Nephron (organoid): ENCODE measurements around the gene AIFM2.
A peak's percentile ranks its signal among the peaks of the same experiment; 100 is the strongest.
"Not testable (repeated sequence)": the region's sequence is repeated elsewhere in the genome, so short reads cannot be mapped to it uniquely, and the experiment has no call there.

Experiments used
- H3K27ac Mint-ChIP-seq, 3 experiments: 2 replicates each; pipeline ENCODE4 v1.8.0; 2020; ENCODE audit warnings: mixed read lengths in 3 of 3, mild to moderate bottlenecking in 2 of 3, moderate library complexity in 1 of 3
- H3K27me3 Mint-ChIP-seq: 2 replicates; pipeline ENCODE4 v1.8.0; 2021; ENCODE audit warnings: low read depth, mild to moderate bottlenecking, moderate library complexity, mixed read lengths
- H3K36me3 Mint-ChIP-seq: 2 replicates; pipeline ENCODE4 v1.8.0; 2020; ENCODE audit warnings: low read depth, mixed read lengths
- H3K4me1 Mint-ChIP-seq: 2 replicates; pipeline ENCODE4 v1.8.0; 2020; ENCODE audit warnings: mixed read lengths
- H3K4me3 Mint-ChIP-seq, 3 experiments: 2 replicates each; pipeline ENCODE4 v1.8.0; 2020; ENCODE audit warnings: mild to moderate bottlenecking in 3 of 3, mixed read lengths in 3 of 3, moderate library complexity in 2 of 3
- H3K9me3 Mint-ChIP-seq: 2 replicates; pipeline ENCODE4 v1.8.0; 2020; ENCODE audit warnings: mixed read lengths
- CTCF ChIP-seq, 3 experiments: fragments of 200-600 bp; sonication (generic); IDR thresholded peaks; one replicate each; pipeline ENCODE4 v1.5.0; 2021; ENCODE audit warnings: antibody characterized with exemption in 3 of 3; ENCODE audit not compliant: unreplicated experiment in 3 of 3

Gene AIFM2

GRCh38 chr10:70132098-70133029, at the start of gene AIFM2:
AIFM2 (minus strand) TSS chr10:70132825; CDS start chr10:70124084, 8,741 bp downstream.
- Mint-ChIP-seq H3K4me1 (peaks cover 6% of the 10 kb centered on the region), H3K27ac (peak within 1 kb of the TSS in 2 of 3 experiments; percentile 64 to 84), H3K27me3 (peaks cover 37% of the 10 kb centered on the region), H3K9me3 (no peaks in the 10 kb centered on the region), H3K36me3 (peaks cover 6% of the 10 kb centered on the region), H3K4me3 (peak within 1 kb of the TSS; percentile 84 to 92 (median 91))
- no peak for TF ChIP-seq CTCF (IDR thresholded peaks at IDR 0.05; ENCODE audit: unreplicated experiment in 3 of 3)

- H3K4me3 Mint-ChIP-seq, H3K9me3 Mint-ChIP-seq, H3K36me3 Mint-ChIP-seq, H3K4me1 Mint-ChIP-seq, H3K27ac Mint-ChIP-seq: not testable (repeated sequence)
- peaks cover 26% of the 10 kb centered on the region for H3K27me3 Mint-ChIP-seq
These were observed 46.6 kb upstream of the AIFM2 start for GRCh38 chr10:70179209-70179608.

- no peak for TF ChIP-seq CTCF (IDR thresholded peaks at IDR 0.05; ENCODE audit: unreplicated experiment in 3 of 3)
- Mint-ChIP-seq H3K4me3 (no peak overlapping the region), H3K9me3 (peaks cover 6% of the 10 kb centered on the region), H3K27ac (no peak overlapping the region), H3K4me1 (no peaks in the 10 kb centered on the region), H3K27me3 (peaks cover 22% of the 10 kb centered on the region), H3K36me3 (no peaks in the 10 kb centered on the region)
These were observed 45.6 kb upstream of the AIFM2 start for GRCh38 chr10:70178139-70178725.

- no peak overlapping the region for H3K4me3 Mint-ChIP-seq
- H3K27me3 Mint-ChIP-seq = peaks cover 15% of the 10 kb centered on the region
- H3K4me1 Mint-ChIP-seq = no peaks in the 10 kb centered on the region
These were observed 43.8 kb upstream of the AIFM2 start for GRCh38 chr10:70176441-70176840.

GRCh38 chr10:70175516-70175915, 42.9 kb upstream of the AIFM2 start:
- H3K27me3 Mint-ChIP-seq = peaks cover 11% of the 10 kb centered on the region
- no peak for TF ChIP-seq CTCF (IDR thresholded peaks at IDR 0.05; ENCODE audit: unreplicated experiment in 3 of 3)
- peaks cover 6% of the 10 kb centered on the region for H3K9me3 Mint-ChIP-seq
- no peak overlapping the region for H3K4me3 Mint-ChIP-seq
- H3K27ac Mint-ChIP-seq = no peak overlapping the region
- H3K4me1 Mint-ChIP-seq = no peaks in the 10 kb centered on the region
- no peaks in the 10 kb centered on the region for H3K36me3 Mint-ChIP-seq

More at GRCh38 chr10:70176441-70176840, 43.8 kb upstream of the AIFM2 start:
- Mint-ChIP-seq H3K27ac (no peak overlapping the region), H3K9me3 (peaks cover 6% of the 10 kb centered on the region), H3K36me3 (no peaks in the 10 kb centered on the region)
- TF ChIP-seq CTCF (IDR thresholded peaks at IDR 0.05; ENCODE audit: unreplicated experiment in 3 of 3) = no peak

- H3K27me3 Mint-ChIP-seq = peaks cover 14% of the 10 kb centered on the region
- H3K36me3 Mint-ChIP-seq = no peaks in the 10 kb centered on the region
- H3K27ac Mint-ChIP-seq = no peak overlapping the region
- peak overlapping the region in 1 of 3 experiments; percentile 47 for H3K4me3 Mint-ChIP-seq
- TF ChIP-seq CTCF (IDR thresholded peaks at IDR 0.05; ENCODE audit: unreplicated experiment in 3 of 3) = no peak
- H3K4me1 Mint-ChIP-seq = peaks cover 3% of the 10 kb centered on the region
- no peaks in the 10 kb centered on the region for H3K9me3 Mint-ChIP-seq
These were observed 41.6 kb upstream of the AIFM2 start for GRCh38 chr10:70174058-70174741.
